ENCODE data around the gene LMTK3. TPM values are rescaled to one million over a fixed set of nuclear protein-coding genes. Genes with fewer than 3 reads are reported as not detected.
A peak's percentile ranks its signal among the peaks of the same experiment; 100 is the strongest.

The LMTK3 gene
- polyA plus RNA-seq, 1 donor from 2014 or later: 8.1 TPM

- TF ChIP-seq, protein P1, sequence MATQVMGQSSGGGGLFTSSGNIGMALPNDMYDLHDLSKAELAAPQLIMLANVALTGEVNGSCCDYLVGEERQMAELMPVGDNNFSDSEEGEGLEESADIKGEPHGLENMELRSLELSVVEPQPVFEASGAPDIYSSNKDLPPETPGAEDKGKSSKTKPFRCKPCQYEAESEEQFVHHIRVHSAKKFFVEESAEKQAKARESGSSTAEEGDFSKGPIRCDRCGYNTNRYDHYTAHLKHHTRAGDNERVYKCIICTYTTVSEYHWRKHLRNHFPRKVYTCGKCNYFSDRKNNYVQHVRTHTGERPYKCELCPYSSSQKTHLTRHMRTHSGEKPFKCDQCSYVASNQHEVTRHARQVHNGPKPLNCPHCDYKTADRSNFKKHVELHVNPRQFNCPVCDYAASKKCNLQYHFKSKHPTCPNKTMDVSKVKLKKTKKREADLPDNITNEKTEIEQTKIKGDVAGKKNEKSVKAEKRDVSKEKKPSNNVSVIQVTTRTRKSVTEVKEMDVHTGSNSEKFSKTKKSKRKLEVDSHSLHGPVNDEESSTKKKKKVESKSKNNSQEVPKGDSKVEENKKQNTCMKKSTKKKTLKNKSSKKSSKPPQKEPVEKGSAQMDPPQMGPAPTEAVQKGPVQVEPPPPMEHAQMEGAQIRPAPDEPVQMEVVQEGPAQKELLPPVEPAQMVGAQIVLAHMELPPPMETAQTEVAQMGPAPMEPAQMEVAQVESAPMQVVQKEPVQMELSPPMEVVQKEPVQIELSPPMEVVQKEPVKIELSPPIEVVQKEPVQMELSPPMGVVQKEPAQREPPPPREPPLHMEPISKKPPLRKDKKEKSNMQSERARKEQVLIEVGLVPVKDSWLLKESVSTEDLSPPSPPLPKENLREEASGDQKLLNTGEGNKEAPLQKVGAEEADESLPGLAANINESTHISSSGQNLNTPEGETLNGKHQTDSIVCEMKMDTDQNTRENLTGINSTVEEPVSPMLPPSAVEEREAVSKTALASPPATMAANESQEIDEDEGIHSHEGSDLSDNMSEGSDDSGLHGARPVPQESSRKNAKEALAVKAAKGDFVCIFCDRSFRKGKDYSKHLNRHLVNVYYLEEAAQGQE (IDR thresholded peaks at IDR 0.05; ENCODE audit: borderline replicate concordance): no peak
- TF ChIP-seq, protein P2, sequence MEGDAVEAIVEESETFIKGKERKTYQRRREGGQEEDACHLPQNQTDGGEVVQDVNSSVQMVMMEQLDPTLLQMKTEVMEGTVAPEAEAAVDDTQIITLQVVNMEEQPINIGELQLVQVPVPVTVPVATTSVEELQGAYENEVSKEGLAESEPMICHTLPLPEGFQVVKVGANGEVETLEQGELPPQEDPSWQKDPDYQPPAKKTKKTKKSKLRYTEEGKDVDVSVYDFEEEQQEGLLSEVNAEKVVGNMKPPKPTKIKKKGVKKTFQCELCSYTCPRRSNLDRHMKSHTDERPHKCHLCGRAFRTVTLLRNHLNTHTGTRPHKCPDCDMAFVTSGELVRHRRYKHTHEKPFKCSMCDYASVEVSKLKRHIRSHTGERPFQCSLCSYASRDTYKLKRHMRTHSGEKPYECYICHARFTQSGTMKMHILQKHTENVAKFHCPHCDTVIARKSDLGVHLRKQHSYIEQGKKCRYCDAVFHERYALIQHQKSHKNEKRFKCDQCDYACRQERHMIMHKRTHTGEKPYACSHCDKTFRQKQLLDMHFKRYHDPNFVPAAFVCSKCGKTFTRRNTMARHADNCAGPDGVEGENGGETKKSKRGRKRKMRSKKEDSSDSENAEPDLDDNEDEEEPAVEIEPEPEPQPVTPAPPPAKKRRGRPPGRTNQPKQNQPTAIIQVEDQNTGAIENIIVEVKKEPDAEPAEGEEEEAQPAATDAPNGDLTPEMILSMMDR (IDR thresholded peaks at IDR 0.05; ENCODE audit: poor library complexity, severe bottlenecking): no peak
- TF ChIP-seq EZH2 (IDR thresholded peaks at IDR 0.05; ENCODE audit: borderline replicate concordance, insufficient read depth, low read length, poor library complexity, severe bottlenecking) (no peak), MXI1 (conservative IDR thresholded peaks at IDR 0.05; ENCODE audit: poor library complexity, severe bottlenecking) (no peak), SMC3 (conservative IDR thresholded peaks at IDR 0.05; ENCODE audit: poor library complexity) (no peak), RAD21 (conservative IDR thresholded peaks at IDR 0.05) (no peak), EP300 (conservative IDR thresholded peaks at IDR 0.05; ENCODE audit: poor library complexity, severe bottlenecking) (no peak), TAF1 (IDR thresholded peaks at IDR 0.05; ENCODE audit: low read depth) (no peak), POLR2AphosphoS5 (IDR thresholded peaks at IDR 0.05) (no peak)
Measured at GRCh38 chr19:48516536-48516935, 4.9 kb upstream of the LMTK3 start.

DNA sequence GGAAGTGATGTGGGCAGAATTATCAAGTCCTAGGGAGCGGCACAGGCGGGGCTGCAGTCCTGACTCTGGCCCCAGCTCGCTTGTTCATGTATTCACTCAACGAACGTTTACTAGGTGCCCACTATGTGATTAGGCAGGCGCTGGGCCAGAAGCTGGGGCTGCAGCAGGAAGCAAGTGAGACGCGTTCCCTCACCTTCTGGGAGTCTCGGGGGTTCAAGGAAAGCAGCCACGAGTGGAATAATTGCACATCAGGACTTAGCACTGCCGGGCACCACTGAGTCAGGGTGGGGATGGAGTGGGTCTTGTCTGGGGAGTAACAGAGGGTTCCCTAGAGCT lies 2.5 kb upstream of the LMTK3 start:
- peak overlapping the region; percentile 98 for H2AFZ ChIP-seq (ENCODE audit: low read depth, low read length)
- H3K27ac ChIP-seq (ENCODE audit: low read length): peak overlapping the region; percentile 94
- H3K4me2 ChIP-seq (ENCODE audit: low read length): no peak overlapping the region
- no peaks in the 10 kb centered on the region for H3K9me2 ChIP-seq (ENCODE audit: insufficient read depth, low read length)
- H4K20me1 ChIP-seq (ENCODE audit: insufficient read depth): no peaks in the 10 kb centered on the region
- H3F3A ChIP-seq (ENCODE audit: insufficient read depth, low read length, poor library complexity, severe bottlenecking): no peaks in the 10 kb centered on the region
- no peaks in the 10 kb centered on the region for H3K27me3 ChIP-seq (ENCODE audit: insufficient read depth, low read depth, low read length)
- no peaks in the 10 kb centered on the region for H3K9me3 ChIP-seq (ENCODE audit: low read length)
- TF ChIP-seq POLR2AphosphoS5 (IDR thresholded peaks at IDR 0.05): no peak
- TF ChIP-seq SMC3 (conservative IDR thresholded peaks at IDR 0.05; ENCODE audit: poor library complexity): no peak
- TF ChIP-seq, protein P2 (IDR thresholded peaks at IDR 0.05; ENCODE audit: poor library complexity, severe bottlenecking): no peak
- no peak for TF ChIP-seq MXI1 (conservative IDR thresholded peaks at IDR 0.05; ENCODE audit: poor library complexity, severe bottlenecking)
- TF ChIP-seq EZH2 (IDR thresholded peaks at IDR 0.05; ENCODE audit: borderline replicate concordance, insufficient read depth, low read length, poor library complexity, severe bottlenecking): no peak
- no peak for TF ChIP-seq RAD21 (conservative IDR thresholded peaks at IDR 0.05)
- TF ChIP-seq, protein P1 (IDR thresholded peaks at IDR 0.05; ENCODE audit: borderline replicate concordance): no peak
- TF ChIP-seq EP300 (conservative IDR thresholded peaks at IDR 0.05; ENCODE audit: poor library complexity, severe bottlenecking): no peak
- TF ChIP-seq TAF1 (IDR thresholded peaks at IDR 0.05; ENCODE audit: low read depth): no peak
- H3K79me2 ChIP-seq (replicated peaks; ENCODE audit: insufficient read depth, low read length): peaks cover 10% of the 10 kb centered on the region
- H3K9ac ChIP-seq (ENCODE audit: low read length): peak overlapping the region; percentile 94
- H3K36me3 ChIP-seq (ENCODE audit: insufficient read depth, low read length): no peaks in the 10 kb centered on the region
- H3K4me3 ChIP-seq (ENCODE audit: low read length): peak overlapping the region; percentile 74

More at GRCh38 chr19:48516536-48516935, 4.9 kb upstream of the LMTK3 start:
- Histone ChIP-seq H2AFZ (ENCODE audit: low read depth, low read length) (no peak overlapping the region), H4K20me1 (ENCODE audit: insufficient read depth) (no peaks in the 10 kb centered on the region), H3K9ac (ENCODE audit: low read length) (no peak overlapping the region), H3K79me2 (replicated peaks; ENCODE audit: insufficient read depth, low read length) (no peaks in the 10 kb centered on the region), H3K27ac (ENCODE audit: low read length) (no peak overlapping the region), H3F3A (ENCODE audit: insufficient read depth, low read length, poor library complexity, severe bottlenecking) (no peaks in the 10 kb centered on the region), H3K9me3 (ENCODE audit: low read length) (no peaks in the 10 kb centered on the region), H3K9me2 (ENCODE audit: insufficient read depth, low read length) (no peaks in the 10 kb centered on the region), H3K36me3 (ENCODE audit: insufficient read depth, low read length) (no peaks in the 10 kb centered on the region), H3K4me2 (ENCODE audit: low read length) (no peak overlapping the region), H3K4me3 (ENCODE audit: low read length) (no peak overlapping the region), H3K27me3 (ENCODE audit: insufficient read depth, low read depth, low read length) (no peaks in the 10 kb centered on the region)
